Activated CD8-positive, alpha-beta memory T cell treated with anti-CD3 and anti-CD28 coated beads, Interleukin-2, amount 50 U/mL, for 4 hours (primary cell): ENCODE results near the gene VPS4A.

Experiments
- DNase-seq: peaks from one replicate; pipeline ENCODE4 v3.0.0-alpha.2; 2020

The VPS4A gene

GRCh38 chr16:69368866-69369265 is 57.7 kb downstream of the VPS4A start:
- DNase-seq, result no peak

DNA sequence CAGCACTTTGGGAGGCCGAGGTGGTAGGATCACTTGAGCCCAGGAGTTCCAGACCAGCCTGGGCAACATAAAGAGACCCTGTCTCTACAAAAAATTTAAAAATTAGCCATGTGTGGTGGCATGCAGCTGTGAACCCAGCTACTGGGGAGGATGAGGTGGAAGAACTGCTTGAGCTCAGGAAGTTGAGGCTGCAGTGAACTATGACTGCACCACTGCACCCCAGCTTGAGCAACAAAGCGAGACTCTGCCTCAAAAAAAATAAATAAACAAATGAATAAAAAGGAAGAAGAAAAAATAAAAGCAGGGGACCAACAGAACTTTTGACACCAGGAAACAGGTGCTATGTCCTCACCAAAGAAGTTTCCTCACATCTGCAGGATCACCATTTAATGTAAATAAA is 60.4 kb downstream of the VPS4A start:
- DNase-seq, result no peak

DNA sequence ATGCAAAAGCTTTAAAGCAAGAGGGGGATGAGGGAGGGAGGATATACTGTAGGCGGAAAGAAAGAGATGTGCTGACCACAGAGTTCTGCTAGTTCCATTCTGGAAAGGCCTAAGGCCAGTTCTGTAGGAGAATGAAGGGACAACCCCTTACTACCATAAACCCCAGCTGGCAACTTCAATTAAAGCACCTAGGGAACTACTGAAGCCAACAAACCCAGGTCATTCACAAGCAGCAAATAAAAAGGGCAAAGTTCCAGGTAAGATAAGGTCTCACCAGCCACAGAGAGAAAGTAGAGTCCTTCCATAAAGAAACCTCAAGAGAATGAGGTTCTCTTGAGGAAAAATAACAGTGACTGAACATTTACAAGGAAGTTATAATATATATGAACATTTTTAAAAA is 61.9 kb downstream of the VPS4A start:
- no peak for DNase-seq
